Suprapubic skin (tissue), 4 donors: ENCODE results near the gene ZNF784.

ENCODE experiments used
- CTCF ChIP-seq, 2 donors: fragments of 200-600 bp in 1 of 2; fragments of 450-650 bp in 1 of 2; sonication (generic) in 1 of 2; IDR thresholded peaks; one replicate each; pipeline ENCODE4 v1.5.1; 2016 to 2019; ENCODE audit warnings: antibody characterized with exemption in 2 of 2, mild to moderate bottlenecking in 1 of 2, moderate library complexity in 1 of 2
- EP300 ChIP-seq: sonication (generic); formaldehyde crosslinking; IDR thresholded peaks from one replicate; pipeline ENCODE4 v1.6.1; 2017; ENCODE audit warnings: antibody characterized with exemption
- POLR2A ChIP-seq, 2 donors: fragments of 450-650 bp; IDR thresholded peaks; one replicate each; pipeline ENCODE4 v1.6.1; 2017; ENCODE audit warnings: antibody characterized with exemption in 2 of 2, mild to moderate bottlenecking in 2 of 2, moderate library complexity in 2 of 2
- POLR2AphosphoS5 ChIP-seq, 3 donors: sonication (generic); formaldehyde crosslinking; IDR thresholded peaks; one replicate each; pipeline ENCODE4 v1.6.1; 2017; ENCODE audit warnings: antibody characterized with exemption in 3 of 3

- TF ChIP-seq CTCF (IDR thresholded peaks at IDR 0.05) (no peak), POLR2AphosphoS5 (IDR thresholded peaks at IDR 0.05) (no peak), POLR2A (IDR thresholded peaks at IDR 0.05) (no peak), EP300 (no peak)
These were observed 34.3 kb downstream of the ZNF784 start for GRCh38 chr19:55590109-55590508.
